HG03521 (cell line): ENCODE measurements around the gene NLRP9.

Experiments used
- ATAC-seq: cut with Tn5 transposase; IDR thresholded peaks from one replicate; pipeline ENCODE4 v1.9.1; 2021; ENCODE audit warnings: mild to moderate bottlenecking, moderate library complexity; ENCODE audit not compliant: unreplicated experiment

NLRP9 gene

DNA sequence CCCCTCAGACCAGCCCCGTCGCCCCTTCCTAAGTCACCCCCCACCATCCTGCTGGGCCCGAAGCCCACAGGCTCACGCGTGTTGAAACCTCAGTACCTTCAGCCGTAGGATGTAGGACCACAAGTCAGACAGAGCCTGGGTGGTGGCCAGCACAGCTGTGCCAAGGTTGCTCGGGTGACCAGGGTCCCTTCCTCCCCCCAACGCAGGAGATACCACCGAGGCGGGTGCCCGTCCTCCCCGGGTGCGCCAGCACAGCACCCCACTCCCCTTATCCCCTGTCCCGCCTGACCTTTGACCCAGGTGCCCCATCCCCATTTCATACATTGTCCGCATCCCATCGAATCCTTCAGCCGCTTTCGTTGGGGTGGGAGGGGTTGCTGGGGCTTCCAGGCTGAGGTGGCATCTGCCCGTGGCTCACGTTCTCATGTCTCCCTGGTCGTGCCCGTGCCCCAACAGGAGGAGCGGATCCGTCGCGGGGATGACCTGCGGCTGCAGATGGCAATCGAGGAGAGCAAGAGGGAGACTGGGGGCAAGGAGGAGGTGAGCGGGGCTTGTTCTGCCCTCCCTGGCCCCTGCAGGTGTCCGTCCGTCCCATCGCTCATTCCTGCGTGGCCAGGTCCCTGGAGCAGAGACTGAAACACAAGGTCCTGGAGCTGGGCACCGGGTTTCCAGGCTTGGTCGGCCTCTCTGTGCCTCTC, 48.6 kb downstream of the NLRP9 start:
- ATAC-seq: no peak

DNA sequence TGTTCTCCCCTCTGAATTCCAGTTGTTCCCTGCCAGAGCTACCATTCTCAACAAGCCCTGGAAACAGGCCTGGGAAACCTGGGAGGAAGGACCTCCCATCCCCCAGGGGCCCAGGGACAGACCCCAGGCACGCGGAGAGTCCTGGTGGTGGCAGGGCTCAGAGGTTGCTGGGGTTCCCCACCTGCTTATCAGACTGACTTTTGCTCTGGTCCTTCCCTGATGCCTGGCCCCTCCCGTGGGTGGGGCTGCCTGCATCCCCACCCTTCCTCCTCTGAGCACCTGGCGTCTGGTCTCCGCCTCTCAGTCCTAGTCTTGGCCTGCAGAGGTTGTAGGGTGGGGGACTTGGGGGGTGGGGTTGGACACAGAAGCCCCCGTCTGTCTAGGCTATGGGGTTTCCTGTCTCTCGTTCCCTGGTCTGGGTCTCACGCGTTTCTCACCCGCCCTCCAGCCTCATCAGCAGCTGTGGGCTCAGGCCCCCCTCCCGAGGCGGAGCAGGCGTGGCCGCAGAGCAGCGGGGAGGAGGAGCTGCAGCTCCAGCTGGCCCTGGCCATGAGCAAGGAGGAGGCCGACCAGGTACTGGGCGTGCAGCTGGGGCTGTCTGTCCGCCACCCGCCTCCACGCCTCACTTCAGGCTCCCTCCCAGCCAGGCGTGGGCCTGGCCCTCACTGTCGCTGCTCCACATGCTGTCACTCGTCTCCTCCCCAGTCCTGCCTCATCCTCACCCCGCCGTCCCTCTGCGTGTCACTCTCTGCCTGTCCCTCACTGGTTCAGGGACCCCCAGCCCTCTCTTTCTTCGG, 49.6 kb downstream of the NLRP9 start:
- ATAC-seq: no peak

DNA sequence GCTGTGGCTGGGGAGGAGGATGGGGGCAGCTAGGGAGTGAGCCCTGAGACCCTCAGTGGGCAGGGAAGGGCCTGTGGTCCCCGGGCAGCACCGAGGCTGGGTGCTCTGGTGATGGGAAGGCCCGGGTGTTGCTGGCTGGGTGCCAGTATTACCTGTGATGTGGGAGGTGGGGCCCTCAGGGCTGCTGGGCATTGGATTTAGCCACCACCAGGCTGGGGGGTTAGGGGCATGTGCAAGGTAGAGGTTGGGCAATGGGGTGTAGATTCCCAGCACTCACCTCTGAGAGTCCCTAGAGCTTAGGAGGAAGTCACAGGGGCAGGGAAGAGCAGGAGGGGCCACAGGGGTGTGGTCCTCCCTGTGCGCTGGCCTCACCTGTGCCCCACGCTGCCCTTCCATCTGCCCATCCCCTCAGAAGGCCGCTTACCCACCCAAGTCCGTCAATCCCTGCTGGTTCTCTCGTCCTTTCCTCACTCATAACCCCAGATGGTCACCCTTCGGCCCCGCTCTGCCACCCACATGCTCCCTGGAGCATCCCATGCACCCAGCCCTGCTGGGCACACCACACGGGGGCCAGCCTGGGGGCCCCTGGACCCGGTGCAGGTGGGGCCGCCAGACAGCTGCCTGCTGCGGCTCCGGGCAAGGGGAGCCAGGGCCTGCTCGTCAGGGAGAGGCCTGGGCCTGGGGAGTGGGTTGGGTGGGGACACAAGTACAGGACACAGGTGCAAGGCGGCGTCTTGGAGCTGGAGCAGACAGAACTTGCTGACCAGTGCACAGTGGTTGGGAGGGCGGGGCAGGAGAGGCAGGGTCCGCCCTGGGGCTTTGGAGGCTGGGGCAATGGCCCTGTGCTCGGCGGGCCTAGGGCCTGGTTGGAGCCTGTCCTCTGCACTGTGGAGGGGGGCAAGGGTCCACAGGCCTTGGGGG, 50.7 kb downstream of the NLRP9 start:
- no peak for ATAC-seq

DNA sequence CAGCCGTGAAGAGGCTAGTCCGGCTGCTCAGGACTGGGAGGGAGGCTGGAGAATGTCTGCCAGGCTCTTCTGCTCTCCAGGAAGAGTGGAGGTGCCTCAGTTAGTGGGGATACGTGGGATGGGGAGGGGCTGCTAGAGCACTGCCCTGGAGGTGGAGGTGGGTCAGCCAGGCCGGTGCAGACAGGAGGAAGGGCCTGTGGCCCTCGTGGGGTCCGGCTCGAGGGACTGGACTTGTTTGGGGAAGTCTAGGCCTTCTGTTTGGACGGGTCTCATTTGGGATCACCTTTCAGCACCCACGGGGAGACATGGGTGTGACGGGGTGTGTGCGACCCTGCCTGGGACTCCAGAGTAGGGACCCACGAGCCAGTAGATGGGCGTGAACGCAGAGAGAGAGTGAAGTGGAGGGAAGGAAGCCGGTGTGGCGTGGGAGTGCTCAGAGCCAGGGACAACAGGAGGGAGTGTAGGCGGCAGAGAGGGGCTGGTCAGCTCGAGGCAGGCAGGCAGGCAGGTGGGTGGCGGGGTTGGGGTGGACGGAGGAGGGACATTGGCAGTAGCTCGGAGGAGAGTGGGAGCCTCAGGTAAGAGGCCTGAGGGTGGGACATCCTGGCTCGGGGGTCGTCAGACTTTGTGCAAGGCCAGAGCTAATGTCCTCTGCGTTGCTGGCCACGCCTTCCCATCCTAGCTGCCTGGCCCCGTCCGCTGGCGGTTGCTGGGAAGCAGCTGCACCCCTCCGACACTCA, 51.7 kb downstream of the NLRP9 start:
- ATAC-seq: no peak

DNA sequence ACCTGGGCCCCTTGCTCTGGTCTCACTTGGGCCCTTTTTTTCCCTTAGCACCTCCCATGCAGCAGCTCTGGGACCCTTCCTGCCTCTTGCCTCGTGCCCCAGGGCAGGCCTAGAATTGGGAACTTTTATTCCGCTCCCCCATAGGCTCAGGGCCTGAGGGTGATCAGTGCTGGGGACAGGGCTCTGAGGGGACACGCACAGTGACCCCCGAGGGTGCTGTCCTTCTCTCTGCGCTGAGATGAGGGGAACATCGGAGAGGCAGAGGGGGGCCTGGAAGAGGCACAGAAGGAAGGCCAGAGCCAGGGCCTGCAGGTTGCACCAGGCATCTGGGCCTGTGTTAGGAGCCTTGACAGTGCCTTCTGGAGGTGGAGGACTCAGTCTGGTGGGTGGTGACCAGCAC, 52.4 kb downstream of the NLRP9 start:
- ATAC-seq: no peak

DNA sequence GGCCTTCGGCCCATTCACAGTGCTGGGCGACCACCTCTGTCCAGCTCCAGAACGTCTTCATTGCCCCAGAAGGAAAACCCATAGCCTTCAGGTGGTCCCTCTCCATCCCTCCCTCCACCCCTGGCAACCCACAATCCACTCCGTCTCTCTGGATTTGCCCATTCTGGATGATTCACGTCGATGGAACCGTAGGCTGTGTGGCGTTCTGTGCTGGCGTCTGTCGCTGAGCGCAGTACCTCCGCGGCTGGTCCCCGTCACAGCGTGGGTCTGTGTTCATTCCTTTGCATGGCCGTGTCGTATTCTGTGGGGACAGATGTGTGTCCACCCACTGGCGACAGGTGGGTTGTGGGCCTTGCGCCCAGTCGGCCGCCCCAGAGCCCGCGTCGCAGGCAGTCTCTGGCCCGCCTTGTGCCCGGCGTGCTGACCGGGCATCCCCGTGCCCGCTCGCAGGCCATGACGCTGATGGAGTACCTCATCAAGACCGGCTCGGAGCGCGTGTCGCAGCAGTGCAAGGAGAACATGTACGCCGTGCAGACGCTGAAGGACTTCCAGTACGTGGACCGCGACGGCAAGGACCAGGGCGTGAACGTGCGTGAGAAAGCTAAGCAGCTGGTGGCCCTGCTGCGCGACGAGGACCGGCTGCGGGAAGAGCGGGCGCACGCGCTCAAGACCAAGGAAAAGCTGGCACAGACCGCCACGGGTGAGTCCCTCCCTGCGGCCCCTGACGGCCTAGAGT, 53.1 kb downstream of the NLRP9 start:
- ATAC-seq: no peak

DNA sequence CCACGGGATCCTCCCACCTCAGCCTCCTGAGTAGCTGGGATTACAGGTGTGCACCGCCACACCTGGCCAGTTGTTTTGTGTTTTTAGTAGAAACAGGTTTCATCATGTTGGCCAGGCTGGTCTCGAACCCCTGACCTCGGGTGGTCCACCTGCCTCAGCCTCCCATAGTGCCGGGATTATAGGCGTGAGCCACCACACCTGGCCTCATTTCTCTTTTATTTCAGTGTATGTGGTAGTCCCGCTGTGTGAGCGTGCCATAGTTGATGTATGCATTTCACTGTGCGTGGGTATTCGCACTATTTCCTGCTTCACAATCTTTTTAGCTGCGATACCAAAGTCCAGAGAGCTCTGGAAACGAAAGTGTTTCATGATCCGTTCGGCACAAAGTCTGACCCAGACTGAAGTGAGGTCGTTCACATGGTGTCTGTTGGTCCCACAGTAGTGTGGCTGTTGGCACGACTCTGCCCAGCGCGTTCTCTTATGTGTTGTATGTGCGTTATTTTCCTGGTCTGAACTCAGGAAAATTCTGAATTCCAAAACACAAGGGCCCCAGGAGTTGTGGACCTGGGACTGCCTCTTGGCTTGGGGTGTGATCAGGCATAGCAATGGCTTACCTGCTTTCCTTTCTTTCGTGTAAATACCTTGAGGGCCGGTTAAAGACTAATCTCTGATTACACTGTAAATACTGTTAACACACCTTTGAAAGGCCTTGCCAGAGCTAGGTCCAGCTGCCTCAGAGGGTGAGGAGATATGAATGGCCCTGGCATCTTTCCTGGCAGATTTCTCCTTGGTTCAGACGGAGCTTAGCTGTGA, 54.5 kb downstream of the NLRP9 start:
- ATAC-seq: no peak

DNA sequence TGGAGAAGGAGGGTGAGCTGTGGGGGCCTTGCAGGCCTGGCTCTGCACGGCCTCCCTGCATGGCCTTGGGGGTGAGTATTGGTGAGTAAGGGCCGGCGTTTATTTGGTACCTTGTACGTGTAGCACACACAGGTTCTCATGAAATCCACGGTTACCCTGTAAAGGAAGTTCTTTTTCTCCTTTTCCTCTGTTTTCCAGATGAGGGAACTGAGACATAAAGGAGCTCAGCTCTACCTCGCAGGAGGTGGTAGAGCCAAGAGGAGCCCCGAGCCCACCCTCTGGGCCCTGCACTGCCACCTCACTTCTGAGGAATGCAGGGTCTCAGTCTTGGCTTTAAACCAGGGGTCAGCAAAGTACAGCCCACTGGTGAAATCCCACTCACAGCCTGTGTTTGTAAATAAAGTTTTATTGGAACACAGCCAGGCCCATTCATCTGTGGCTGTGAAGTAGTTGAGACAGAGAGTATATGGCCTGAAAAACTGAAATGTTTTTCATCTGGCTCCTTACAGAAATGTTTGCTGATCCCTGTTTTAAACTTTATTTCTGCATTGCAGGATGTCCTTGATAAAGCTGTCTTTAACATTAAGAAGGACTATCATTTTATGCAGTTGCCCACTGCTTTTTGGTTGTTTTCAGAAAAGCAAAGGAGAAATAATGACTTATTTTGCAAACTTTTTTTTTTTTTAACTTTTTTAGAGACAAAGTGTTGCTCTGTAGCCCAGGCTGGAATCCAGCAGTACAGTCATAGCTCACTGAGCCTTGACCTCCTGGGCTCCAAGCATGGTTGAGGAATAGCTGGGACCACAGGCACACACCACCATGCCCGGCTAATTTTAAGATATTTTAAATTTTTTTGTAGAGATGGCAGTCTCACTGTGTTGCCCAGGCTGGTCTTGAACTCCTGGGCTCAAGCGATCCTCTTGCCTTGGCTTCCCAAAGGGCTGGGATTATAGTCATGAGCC, 56.8 kb downstream of the NLRP9 start:
- ATAC-seq: no peak

DNA sequence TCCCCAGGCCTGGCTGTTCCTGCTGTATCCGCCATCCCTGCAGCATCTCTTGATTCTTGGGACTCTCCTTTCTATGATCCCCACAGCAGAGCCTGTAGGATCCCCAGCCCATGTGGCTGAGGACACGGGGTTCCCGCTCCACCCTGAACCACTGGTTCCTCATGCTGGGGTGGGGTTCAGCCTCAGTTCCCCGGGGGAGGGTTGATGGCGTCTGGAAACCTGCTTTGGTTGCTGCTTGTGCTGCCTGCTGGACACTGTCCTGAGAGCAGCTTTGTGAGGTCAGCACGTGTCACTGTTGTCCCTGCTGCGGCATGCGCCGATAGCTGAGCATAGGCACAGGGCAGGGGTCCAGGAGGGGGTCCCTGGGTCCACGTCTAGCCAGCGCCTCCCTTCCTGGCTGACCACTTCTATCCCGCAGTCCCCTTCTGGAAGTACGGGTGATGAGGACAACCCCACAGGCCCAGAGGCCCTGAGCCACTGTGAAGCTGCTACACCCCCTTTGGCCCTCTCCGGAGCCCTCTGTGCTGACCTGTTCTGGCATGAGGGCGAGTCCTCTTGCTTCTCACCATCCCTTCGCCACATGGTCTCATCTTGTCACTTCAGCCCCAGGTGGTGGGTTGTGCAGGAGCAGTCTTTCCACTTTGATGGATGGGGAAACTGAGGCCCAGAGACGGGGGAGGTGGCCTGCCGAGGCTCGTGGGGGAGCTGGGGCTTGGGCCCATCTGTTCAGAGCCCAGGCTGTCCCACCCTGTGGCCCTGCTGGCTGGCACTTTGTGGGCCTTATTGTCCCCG, 57.7 kb downstream of the NLRP9 start:
- ATAC-seq: no peak

DNA sequence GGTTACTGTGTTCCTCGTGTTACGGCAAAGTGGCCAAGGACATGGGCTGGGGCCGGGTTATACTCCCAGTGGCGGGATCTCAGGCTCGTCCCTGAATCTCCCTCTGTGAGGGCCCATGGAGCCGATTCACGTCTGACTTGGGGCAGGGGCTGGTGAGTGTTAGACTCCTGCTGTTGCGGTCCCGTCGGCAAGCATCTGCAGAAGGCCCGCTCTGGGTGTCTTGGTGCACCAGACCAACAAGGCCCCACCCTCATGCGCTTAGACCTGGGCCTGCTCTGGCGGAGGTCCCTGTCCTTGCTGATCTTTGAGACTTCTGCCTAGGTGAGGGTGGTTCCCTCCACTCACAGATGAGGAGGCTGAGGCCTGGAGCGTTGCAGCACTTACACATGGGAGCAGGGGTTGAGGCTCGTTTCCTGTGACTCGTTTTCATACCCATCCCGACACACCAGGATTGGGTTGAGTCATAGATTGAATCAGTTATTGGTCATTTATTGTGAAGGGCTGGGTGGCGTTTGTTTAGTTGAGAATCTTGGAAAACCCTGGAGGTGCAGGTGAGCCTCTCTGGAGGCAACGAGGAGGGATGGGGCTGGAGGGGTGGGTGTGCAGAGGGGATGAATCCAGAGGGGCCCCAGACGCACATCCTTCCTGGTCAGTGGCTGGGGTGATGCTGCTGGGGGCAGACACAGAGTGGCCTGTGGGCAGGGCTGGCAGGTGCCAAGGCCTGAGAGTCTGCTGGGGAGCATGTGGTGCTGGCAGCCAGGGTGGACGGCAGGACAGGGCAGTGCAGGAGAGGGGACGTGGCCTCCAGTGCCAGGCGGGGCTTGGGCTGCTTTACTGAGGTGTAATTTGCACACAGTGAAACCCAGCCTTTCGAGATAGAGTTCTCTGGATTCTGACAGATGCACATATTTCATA, 58.6 kb downstream of the NLRP9 start:
- ATAC-seq: no peak

DNA sequence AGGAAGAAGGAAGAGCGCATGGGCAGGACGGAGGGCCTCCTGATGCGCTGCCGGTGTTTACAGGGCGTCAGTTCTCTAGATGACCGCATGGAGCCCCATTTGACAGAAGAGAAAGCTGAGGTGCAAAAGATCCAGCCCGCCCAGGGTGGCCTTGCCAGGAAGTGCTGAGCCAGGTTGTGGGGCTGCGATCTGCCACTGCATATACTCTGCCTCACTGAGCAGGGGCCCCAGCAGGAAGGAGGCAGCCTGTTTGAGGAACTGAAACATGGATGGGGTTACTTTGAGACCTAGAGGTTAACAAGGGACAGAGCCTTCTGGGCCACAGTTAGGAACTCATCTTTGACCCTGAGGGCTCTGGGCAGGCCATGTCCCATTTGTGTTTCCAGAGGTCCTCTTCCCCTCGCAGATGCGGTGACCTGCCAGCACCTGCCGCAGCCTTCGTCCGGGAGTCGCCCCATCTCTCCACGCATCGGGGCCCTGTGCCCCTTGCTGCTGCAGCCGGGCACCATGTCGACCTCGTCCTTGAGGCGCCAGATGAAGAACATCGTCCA, 60.0 kb downstream of the NLRP9 start:
- ATAC-seq: peak; percentile 60

DNA sequence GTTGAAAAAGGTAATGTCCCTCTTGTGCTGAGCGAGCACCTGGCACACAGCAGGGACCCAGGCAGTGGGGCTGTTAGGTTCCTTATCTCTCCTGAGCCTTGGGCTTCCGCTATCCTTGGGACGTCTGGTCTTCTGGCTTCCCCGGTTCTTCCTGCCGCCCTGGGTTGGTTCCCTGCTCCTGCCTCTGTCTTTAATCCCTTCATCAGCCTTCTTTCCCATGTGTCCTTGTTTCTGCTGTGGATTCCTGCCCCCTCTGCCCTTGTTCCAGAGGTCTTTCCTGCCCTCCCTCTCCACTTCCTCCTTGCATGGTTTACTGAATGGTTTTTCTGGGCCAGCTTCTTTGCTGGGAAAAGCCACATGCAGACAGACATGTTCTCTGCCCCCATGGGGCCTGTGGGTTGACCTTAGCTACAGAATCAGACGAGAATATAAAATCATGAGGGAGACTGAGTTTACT, 60.6 kb downstream of the NLRP9 start:
- no peak for ATAC-seq

DNA sequence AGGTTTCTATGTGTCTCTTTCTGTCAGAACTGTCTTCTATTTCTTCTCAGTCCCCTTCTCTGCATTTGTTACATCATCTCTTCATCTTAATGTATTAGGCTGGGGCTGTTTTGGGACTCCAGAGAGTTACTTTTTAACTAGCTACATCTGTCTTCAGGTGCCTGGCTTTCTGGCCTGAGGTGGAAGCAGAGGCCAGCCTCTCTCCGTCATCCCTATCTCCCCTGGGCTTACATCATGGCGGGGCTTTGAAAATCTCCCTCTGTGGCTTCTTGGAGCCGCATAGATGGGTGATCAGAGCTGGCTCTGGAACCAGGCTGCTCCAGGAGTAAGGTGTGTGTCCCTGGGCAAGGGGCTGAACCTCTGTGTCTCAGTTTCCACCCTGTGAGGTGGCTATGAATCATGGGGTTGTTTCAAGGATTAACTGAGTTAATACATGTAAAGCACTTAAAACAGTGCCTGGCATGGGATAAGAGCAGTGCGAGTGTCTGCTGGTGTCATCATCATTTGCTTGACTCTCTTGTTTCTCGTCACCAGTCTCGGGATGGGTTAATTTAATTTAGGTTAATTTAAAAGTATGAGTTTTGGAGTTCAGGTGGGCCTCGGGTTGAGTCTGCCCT, 61.2 kb downstream of the NLRP9 start:
- ATAC-seq: no peak

DNA sequence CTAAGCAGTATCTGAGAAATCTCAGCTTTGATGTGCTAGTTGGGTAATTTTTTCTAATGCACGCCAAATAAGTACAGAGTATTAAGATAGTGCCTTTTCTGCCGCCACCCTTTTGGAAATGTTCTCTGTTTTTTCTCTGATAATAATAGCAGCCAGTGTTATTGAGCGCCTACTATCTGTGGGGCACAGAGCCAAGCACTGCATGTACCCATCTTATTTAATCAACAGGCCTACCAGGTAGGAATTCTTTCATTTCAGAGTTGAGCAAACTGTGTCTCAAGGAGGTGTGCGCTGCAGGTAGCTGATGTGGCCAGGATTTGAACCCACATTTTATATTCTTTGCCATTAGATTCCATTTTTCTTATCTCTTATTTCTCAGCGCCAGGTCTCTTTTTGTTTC, 61.8 kb downstream of the NLRP9 start:
- no peak for ATAC-seq

DNA sequence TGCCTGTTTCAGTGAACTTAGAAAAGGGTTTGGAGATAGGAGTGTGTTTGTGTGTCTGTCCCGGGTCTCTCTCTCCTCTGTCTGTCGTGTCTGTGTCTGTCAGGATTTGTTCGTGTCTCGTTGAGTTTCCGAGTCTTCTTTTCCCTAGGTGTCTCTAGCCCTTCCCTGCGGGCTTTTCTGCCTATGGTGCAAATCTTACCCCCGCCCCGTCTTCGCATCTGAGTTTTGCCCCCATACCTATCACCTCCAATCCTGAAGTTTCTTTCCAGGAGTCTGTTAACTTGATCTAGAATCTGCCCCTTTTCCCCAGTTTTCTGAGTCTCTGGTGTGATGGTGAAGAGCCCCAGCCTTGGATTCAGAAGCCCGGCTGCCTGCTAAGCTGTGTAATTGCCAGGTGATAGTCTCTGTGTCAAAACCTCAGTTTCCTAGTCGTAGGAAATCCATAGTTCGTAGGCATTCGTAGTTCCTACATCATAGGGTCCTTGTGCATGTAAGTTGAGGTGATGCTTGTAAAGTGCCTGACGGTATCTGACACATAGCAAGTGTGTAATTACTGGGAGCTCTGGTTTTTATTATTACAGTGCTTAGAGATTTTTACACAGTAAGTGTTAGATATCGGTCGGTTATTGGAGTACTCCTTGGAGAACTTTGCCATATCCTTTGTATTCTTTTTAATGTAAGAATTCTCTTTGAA, 62.4 kb downstream of the NLRP9 start:
- ATAC-seq: no peak
